Thymus (tissue), 11 donors: ENCODE measurements around the gene SHOX. TPM values are rescaled to one million over a fixed set of nuclear protein-coding genes. Genes with fewer than 3 reads are reported as not detected.

Experiments used
- DNase-seq, 9 donors: peaks; one replicate each; pipeline ENCODE4 v3.0.0-alpha.2; 2013; ENCODE audit warnings: low spot score in 9 of 9, low read depth in 6 of 9, missing footprints in 1 of 9
- H3K27ac ChIP-seq, 2 donors: one replicate each; pipeline ENCODE4 v1.5.1; 2013; ENCODE audit warnings: control low read depth in 1 of 2, low read depth in 1 of 2, low read length in 1 of 2, mild to moderate bottlenecking in 1 of 2, moderate library complexity in 1 of 2
- H3K27me3 ChIP-seq, 2 donors: one replicate each; pipeline ENCODE4 v1.5.1; 2013; ENCODE audit warnings: low read length in 1 of 2; ENCODE audit not compliant: control insufficient read depth in 2 of 2, insufficient read depth in 1 of 2
- H3K36me3 ChIP-seq, 2 donors: one replicate each; pipeline ENCODE4 v1.5.1; 2013; ENCODE audit warnings: low read length in 1 of 2, mild to moderate bottlenecking in 1 of 2, moderate library complexity in 1 of 2; ENCODE audit not compliant: control insufficient read depth in 2 of 2, insufficient read depth in 2 of 2
- H3K4me1 ChIP-seq, 2 donors: one replicate each; pipeline ENCODE4 v1.5.1; 2013; ENCODE audit warnings: low read length in 2 of 2; ENCODE audit not compliant: control insufficient read depth in 2 of 2, insufficient read depth in 2 of 2
- H3K4me3 ChIP-seq, 2 donors: one replicate each; pipeline ENCODE4 v1.5.1; 2013; ENCODE audit warnings: low read length in 2 of 2, control low read depth in 1 of 2, mild to moderate bottlenecking in 1 of 2
- H3K9me3 ChIP-seq, 2 donors: one replicate each; pipeline ENCODE4 v1.5.1; 2013; ENCODE audit warnings: low read length in 1 of 2, mild to moderate bottlenecking in 1 of 2; ENCODE audit not compliant: control insufficient read depth in 2 of 2, insufficient read depth in 1 of 2
- WGBS: extraction: QIAGEN DNeasy Blood & Tissue Kit; methylation state at CpG from one replicate; pipeline ENCODE4 v1.1.7; 2013; 5-methylcytosine and 5-hydroxymethylcytosine counted together
- polyA plus RNA-seq: library from polyadenylated mRNA; stranded (reverse); fragments of 200-250 nt; gene quantifications from one replicate; pipeline ENCODE4 v1.2.3, GENCODE V29; 2013
- total RNA-seq: library from RNA; stranded (reverse); fragments of 120-200 nt; gene quantifications from one replicate; pipeline ENCODE4 v1.2.4, GENCODE V29; 2013
- donor health status: healthy.

Gene SHOX
- total and polyA plus RNA-seq, 2 donors: 0.02 TPM; not detected in 1

GRCh38 chrX:641671-642435 is 11.3 kb downstream of the SHOX start:
- Histone ChIP-seq H3K36me3 (no peaks in the 10 kb centered on the region), H3K4me1 (no peaks in the 10 kb centered on the region), H3K9me3 (no peaks in the 10 kb centered on the region), H3K27ac (no peak overlapping the region), H3K4me3 (no peak overlapping the region), H3K27me3 (peaks cover 35 to 80% of the 10 kb centered on the region in 2 donors)
- 9% methylated on average over 37 of the region's 37 CpGs for WGBS
- no peak for DNase-seq

DNA sequence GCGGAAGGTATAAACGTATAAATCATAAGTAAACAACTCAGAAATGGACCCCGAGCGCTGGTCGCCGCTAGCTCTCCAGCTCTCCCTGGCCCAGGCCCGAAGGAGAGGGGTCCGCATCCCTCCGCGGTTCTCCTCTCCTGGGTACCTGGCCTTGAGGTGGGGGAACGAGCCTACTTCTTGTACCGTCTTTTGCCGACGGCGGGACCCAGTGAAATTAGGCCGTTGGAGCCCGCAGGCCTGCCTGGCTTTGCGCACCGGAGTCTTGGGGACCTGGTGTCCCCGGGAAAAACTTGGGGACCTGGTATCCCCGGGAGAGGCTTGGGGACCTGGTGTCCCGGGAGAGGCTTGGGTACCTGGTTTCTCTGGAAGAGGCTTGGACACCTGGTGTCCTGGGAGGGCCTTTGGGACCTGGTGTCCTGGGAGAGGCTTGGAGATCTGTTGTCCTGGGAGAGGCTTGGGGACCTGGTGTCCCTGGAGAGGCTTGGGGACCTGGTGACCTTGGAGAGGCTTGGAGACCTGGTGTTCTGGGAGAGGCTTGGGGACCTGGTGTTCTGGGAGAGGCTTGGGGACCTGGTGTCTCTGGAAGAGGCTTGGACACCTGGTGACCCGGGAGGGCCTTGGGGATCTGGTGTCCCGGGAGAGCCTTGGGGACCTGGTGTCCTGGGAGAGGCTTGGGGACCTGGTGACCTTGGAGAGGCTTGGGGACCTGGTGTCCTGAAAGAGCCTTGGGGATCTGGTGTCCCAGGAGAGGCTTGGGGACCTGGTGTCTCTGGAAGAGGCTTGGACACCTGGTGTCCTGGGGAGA is 12.0 kb downstream of the SHOX start:
- no peaks in the 10 kb centered on the region for H3K4me1 ChIP-seq
- no peak overlapping the region for H3K4me3 ChIP-seq
- peaks cover 27 to 72% of the 10 kb centered on the region in 2 donors for H3K27me3 ChIP-seq
- no peak for DNase-seq
- no peaks in the 10 kb centered on the region for H3K36me3 ChIP-seq
- H3K9me3 ChIP-seq: no peaks in the 10 kb centered on the region
- H3K27ac ChIP-seq: no peak overlapping the region
- 14% methylated on average over 24 of the region's 24 CpGs for WGBS

GRCh38 chrX:643241-643595 is 12.6 kb downstream of the SHOX start:
- Histone ChIP-seq H3K27me3 (peaks cover 21 to 66% of the 10 kb centered on the region in 2 donors), H3K36me3 (no peaks in the 10 kb centered on the region), H3K27ac (no peak overlapping the region), H3K9me3 (no peaks in the 10 kb centered on the region), H3K4me1 (no peaks in the 10 kb centered on the region), H3K4me3 (no peak overlapping the region)
- 60% methylated on average over 7 of the region's 7 CpGs for WGBS
- no peak for DNase-seq

DNA sequence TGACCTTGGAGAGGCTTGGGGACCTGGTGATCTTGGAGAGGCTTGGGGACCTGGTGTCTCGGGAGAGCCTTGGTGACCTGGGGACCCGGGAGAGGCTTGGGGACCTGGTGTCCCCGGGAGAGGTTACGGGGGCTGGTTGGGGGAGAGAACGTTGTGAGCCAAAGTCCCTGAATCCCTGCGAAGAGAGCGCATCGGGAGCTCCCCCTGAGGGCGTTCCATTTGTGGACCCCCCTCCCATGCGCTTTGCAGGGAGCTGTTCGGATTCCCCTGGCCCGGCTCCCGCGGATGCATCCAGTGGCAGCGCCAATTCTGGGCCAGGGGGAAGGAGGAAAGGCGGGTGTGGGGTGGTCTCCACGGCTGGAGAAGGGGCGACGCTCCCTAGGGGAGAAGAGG is 13.3 kb downstream of the SHOX start:
- no peak overlapping the region for H3K4me3 ChIP-seq
- H3K9me3 ChIP-seq: no peaks in the 10 kb centered on the region
- no peak overlapping the region for H3K27ac ChIP-seq
- H3K4me1 ChIP-seq: no peaks in the 10 kb centered on the region
- WGBS: 8% methylated on average over 19 of the region's 19 CpGs
- peaks cover 18 to 59% of the 10 kb centered on the region in 2 donors for H3K27me3 ChIP-seq
- no peak for DNase-seq
- H3K36me3 ChIP-seq: no peaks in the 10 kb centered on the region

DNA sequence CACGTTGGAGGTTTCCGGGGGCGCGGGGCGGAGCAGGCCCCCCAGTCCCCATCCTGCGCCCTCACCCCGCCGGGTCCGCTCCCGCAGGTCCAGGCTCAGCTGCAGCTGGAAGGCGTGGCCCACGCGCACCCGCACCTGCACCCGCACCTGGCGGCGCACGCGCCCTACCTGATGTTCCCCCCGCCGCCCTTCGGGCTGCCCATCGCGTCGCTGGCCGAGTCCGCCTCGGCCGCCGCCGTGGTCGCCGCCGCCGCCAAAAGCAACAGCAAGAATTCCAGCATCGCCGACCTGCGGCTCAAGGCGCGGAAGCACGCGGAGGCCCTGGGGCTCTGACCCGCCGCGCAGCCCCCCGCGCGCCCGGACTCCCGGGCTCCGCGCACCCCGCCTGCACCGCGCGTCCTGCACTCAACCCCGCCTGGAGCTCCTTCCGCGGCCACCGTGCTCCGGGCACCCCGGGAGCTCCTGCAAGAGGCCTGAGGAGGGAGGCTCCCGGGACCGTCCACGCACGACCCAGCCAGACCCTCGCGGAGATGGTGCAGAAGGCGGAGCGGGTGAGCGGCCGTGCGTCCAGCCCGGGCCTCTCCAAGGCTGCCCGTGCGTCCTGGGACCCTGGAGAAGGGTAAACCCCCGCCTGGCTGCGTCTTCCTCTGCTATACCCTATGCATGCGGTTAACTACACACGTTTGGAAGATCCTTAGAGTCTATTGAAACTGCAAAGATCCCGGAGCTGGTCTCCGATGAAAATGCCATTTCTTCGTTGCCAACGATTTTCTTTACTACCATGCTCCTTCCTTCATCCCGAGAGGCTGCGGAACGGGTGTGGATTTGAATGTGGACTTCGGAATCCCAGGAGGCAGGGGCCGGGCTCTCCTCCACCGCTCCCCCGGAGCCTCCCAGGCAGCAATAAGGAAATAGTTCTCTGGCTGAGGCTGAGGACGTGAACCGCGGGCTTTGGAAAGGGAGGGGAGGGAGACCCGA is 14.0 kb downstream of the SHOX start:
- Histone ChIP-seq H3K36me3 (no peaks in the 10 kb centered on the region), H3K27me3 (peaks cover 13 to 52% of the 10 kb centered on the region in 2 donors), H3K27ac (no peak overlapping the region), H3K4me1 (no peaks in the 10 kb centered on the region), H3K9me3 (no peaks in the 10 kb centered on the region), H3K4me3 (no peak overlapping the region)
- 6% methylated on average over 95 of the region's 95 CpGs for WGBS
- DNase-seq: no peak

GRCh38 chrX:646228-646495 is 15.6 kb downstream of the SHOX start:
- Histone ChIP-seq H3K27me3 (peaks cover 13 to 38% of the 10 kb centered on the region in 2 donors), H3K36me3 (no peaks in the 10 kb centered on the region), H3K27ac (no peak overlapping the region), H3K4me3 (no peak overlapping the region), H3K9me3 (no peaks in the 10 kb centered on the region), H3K4me1 (no peaks in the 10 kb centered on the region)
- DNase-seq: no peak
- 41% methylated on average over 3 of the region's 3 CpGs for WGBS

DNA sequence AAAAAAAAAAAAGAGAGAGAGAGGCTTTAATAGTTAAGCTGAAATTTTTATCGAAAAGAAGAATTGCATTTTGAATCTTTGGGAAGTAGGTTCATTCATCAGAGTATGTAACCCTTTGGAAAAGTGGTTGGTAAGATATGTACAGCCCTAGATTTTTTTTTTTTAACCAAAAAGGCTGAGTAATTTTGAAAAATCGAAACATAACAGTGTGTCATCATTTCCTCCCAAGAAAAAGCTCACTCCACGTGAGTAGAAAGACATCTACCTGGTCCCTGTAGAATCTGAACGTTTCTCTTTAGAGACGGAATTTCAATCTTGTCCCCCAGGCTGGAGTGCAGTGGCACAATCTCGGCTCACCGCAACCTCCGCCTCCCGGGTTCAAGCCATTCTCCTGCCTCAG is 16.2 kb downstream of the SHOX start:
- DNase-seq: no peak
- H3K4me3 ChIP-seq: no peak overlapping the region
- H3K4me1 ChIP-seq: no peaks in the 10 kb centered on the region
- H3K9me3 ChIP-seq: no peaks in the 10 kb centered on the region
- 88% methylated on average over 9 of the region's 9 CpGs for WGBS
- peaks cover 12 to 35% of the 10 kb centered on the region in 2 donors for H3K27me3 ChIP-seq
- no peak overlapping the region for H3K27ac ChIP-seq
- H3K36me3 ChIP-seq: no peaks in the 10 kb centered on the region

- Histone ChIP-seq H3K4me3 (no peak overlapping the region), H3K27me3 (peaks cover 6 to 17% of the 10 kb centered on the region in 2 donors), H3K36me3 (no peaks in the 10 kb centered on the region), H3K27ac (no peak overlapping the region), H3K4me1 (no peaks in the 10 kb centered on the region), H3K9me3 (no peaks in the 10 kb centered on the region)
- 88% methylated on average over 15 of the region's 15 CpGs for WGBS
- no peak for DNase-seq
These were observed 18.6 kb downstream of the SHOX start for GRCh38 chrX:649166-649565.

DNA sequence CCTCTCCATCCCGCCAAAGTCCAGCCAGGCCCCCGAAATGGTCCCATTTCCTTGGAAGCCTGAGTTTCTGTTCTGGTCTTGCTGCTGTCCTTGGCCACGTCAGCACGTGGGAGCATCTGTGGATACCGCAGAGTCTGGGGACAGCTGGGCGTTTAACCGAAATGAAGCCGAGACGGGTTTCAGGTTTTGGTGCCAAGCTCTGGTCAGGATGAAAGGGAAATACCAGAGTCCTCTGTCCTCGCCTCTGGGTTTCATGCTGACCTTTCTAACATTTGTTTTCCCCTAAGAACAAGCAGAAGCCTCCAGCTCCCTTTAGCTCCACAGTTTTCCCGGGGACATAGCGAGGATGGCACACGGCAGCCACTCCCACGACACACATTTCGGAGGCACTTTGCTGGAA is 19.7 kb downstream of the SHOX start:
- Histone ChIP-seq H3K36me3 (no peaks in the 10 kb centered on the region), H3K4me3 (no peak overlapping the region), H3K9me3 (no peaks in the 10 kb centered on the region), H3K27ac (no peak overlapping the region), H3K27me3 (peaks cover 3 to 8% of the 10 kb centered on the region in 2 donors), H3K4me1 (no peaks in the 10 kb centered on the region)
- no peak for DNase-seq
- 87% methylated on average over 15 of the region's 15 CpGs for WGBS
